ENCODE data around the gene PPFIBP1.

- TF ChIP-seq, protein P1, sequence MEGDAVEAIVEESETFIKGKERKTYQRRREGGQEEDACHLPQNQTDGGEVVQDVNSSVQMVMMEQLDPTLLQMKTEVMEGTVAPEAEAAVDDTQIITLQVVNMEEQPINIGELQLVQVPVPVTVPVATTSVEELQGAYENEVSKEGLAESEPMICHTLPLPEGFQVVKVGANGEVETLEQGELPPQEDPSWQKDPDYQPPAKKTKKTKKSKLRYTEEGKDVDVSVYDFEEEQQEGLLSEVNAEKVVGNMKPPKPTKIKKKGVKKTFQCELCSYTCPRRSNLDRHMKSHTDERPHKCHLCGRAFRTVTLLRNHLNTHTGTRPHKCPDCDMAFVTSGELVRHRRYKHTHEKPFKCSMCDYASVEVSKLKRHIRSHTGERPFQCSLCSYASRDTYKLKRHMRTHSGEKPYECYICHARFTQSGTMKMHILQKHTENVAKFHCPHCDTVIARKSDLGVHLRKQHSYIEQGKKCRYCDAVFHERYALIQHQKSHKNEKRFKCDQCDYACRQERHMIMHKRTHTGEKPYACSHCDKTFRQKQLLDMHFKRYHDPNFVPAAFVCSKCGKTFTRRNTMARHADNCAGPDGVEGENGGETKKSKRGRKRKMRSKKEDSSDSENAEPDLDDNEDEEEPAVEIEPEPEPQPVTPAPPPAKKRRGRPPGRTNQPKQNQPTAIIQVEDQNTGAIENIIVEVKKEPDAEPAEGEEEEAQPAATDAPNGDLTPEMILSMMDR (IDR thresholded peaks at IDR 0.05; ENCODE audit: low read depth, low read length), result no peak
- no peak for TF ChIP-seq EZH2phosphoT487 (IDR thresholded peaks at IDR 0.05; ENCODE audit: low read depth)
Measured at GRCh38 chr12:27511031-27511722, 12.8 kb upstream of the PPFIBP1 start.

Data from OCI-LY3 (cell line).